T-cell (primary cell): ENCODE data around the gene YLPM1. TPM values are rescaled to one million over a fixed set of nuclear protein-coding genes. Genes with fewer than 3 reads are reported as not detected.

Experiments
- ATAC-seq, 4 experiments: fragments of 200-7000 bp in 3 of 4; fragments of 150-1000 bp in 1 of 4; cut with Tn5 transposase; replicated peaks in 1 of 4; 1 replicate in 3 of 4; 2 replicates in 1 of 4; pipeline ENCODE4 v1.10.0; 2021; ENCODE audit warnings: moderate library complexity in 3 of 4, mild to moderate bottlenecking in 2 of 4, moderate number of reproducible peaks in 1 of 4
- CTCF ChIA-PET, 2 donors: fragments of 300-600 bp; sonication (Branson Sonifier 250); formaldehyde crosslinking; loops; one replicate each; lab custom pipeline; 2022; ENCODE audit warnings: antibody characterized with exemption in 2 of 2; lab: Charles Lee
- POLR2A ChIA-PET, 2 donors: fragments of 300-600 bp; sonication (Branson Sonifier 250); formaldehyde crosslinking; loops; one replicate each; lab custom pipeline; 2022; ENCODE audit warnings: antibody characterized with exemption in 2 of 2; lab: Charles Lee
- DNase-seq, 35 experiments: peaks; one replicate each; pipeline versions ENCODE4 v3.0.0 to v3.0.0-alpha.2; 2013 to 2023
- H3K27ac ChIP-seq: one replicate; pipeline ENCODE4 v1.5.1; 2013; ENCODE audit warnings: low read length
- H3K27me3 ChIP-seq, 2 experiments: replicated peaks in 1 of 2; 1 replicate in 1 of 2; 2 replicates in 1 of 2; pipeline versions ENCODE4 v1.6.1 to v1.7.0; 2013; ENCODE audit warnings: low read length in 1 of 2, mixed read lengths in 1 of 2; ENCODE audit not compliant: control insufficient read depth in 2 of 2, insufficient read depth in 2 of 2; ENCODE audit errors: extremely low read depth in 1 of 2
- H3K36me3 ChIP-seq, 2 donors: 1 replicate in 1 of 2; 2 replicates in 1 of 2; pipeline versions ENCODE4 v1.6.1 to v1.7.0; 2013; ENCODE audit warnings: low read length in 1 of 2; ENCODE audit not compliant: control insufficient read depth in 2 of 2, insufficient read depth in 1 of 2; ENCODE audit errors: extremely low read depth in 1 of 2
- H3K4me1 ChIP-seq, 2 experiments: 1 replicate in 1 of 2; 2 replicates in 1 of 2; pipeline versions ENCODE4 v1.6.1 to v1.7.0; 2013; ENCODE audit warnings: low read length in 2 of 2, mixed read lengths in 1 of 2; ENCODE audit not compliant: insufficient read depth in 2 of 2, control insufficient read depth in 1 of 2; ENCODE audit errors: extremely low read depth in 1 of 2
- H3K4me3 ChIP-seq, 2 donors: 1 replicate in 1 of 2; 2 replicates in 1 of 2; pipeline versions ENCODE4 v1.5.1 to v1.7.0; 2013; ENCODE audit warnings: mild to moderate bottlenecking in 2 of 2, low read length in 1 of 2, moderate library complexity in 1 of 2; ENCODE audit not compliant: control insufficient read depth in 1 of 2; ENCODE audit errors: extremely low read depth in 1 of 2
- H3K9me3 ChIP-seq: 2 replicates; pipeline ENCODE4 v1.7.0; 2013
- H3K27ac Mint-ChIP-seq, 2 donors: one replicate each; pipeline ENCODE4 v1.8.0; 2020 to 2021; ENCODE audit warnings: mild to moderate bottlenecking in 2 of 2, mixed read lengths in 2 of 2
- H3K27me3 Mint-ChIP-seq, 2 donors: one replicate each; pipeline ENCODE4 v1.8.0; 2021 to 2022; ENCODE audit warnings: mixed read lengths in 2 of 2
- H3K36me3 Mint-ChIP-seq: one replicate; pipeline ENCODE4 v1.8.0; 2021; ENCODE audit warnings: mixed read lengths
- H3K4me1 Mint-ChIP-seq, 3 donors: one replicate each; pipeline ENCODE4 v1.8.0; 2020 to 2022; ENCODE audit warnings: mixed read lengths in 3 of 3, mild to moderate bottlenecking in 1 of 3
- H3K4me3 Mint-ChIP-seq, 3 donors: one replicate each; pipeline ENCODE4 v1.8.0; 2020 to 2022; ENCODE audit warnings: mild to moderate bottlenecking in 3 of 3, mixed read lengths in 3 of 3, moderate library complexity in 3 of 3
- H3K9me3 Mint-ChIP-seq, 3 donors: one replicate each; pipeline ENCODE4 v1.8.0; 2020 to 2022; ENCODE audit warnings: mixed read lengths in 3 of 3
- WGBS: methylation state at CpG from one replicate; pipeline ENCODE4 v1.1.5; 2013; ENCODE audit warnings: missing lambda C conversion rate; ENCODE audit not compliant: insufficient coverage; 5-methylcytosine and 5-hydroxymethylcytosine counted together
- total RNA-seq, 35 experiments: library from RNA in 6 of 35; stranded (reverse) in 6 of 35; fragments of 120-200 nt in 1 of 35; gene quantifications; one replicate each; pipeline versions ENCODE4 v1.2.1 to v1.2.4 and lab custom pipeline; 2013 to 2026

The YLPM1 gene
- total RNA-seq, 5 donors from 2014 or later (not counting 1 experiment from before 2014, with no cell fraction given), result 73.0 to 121 (median 86.5) TPM

DNA sequence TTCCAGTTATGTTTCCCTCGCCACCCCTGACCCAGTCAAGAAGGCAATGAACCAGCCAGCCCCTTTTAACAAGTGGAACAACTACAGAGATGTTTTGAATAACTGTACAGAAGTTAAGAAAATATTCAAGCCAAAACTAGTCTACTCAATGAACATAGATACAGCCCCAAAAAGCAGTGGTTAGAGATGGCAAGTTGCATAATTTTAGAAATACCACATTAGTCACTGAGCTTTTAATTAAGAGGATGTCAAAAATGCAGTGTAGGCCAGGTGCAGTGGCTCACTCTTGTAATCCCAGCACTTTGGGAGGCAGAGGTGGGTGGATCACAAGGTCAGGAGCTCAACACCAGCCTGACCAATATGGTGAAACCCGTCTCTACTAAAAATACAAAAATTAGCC is 85.7 kb downstream of the YLPM1 start:
- Mint-ChIP-seq H3K27me3 (no peaks in the 10 kb centered on the region), H3K36me3 (no peaks in the 10 kb centered on the region), H3K9me3 (no peaks in the 10 kb centered on the region), H3K4me3 (no peak overlapping the region), H3K27ac (no peak overlapping the region), H3K4me1 (peaks cover 16 to 22% (median 20%) of the 10 kb centered on the region in 3 donors)
- Histone ChIP-seq H3K27me3 (no peaks in the 10 kb centered on the region), H3K9me3 (no peaks in the 10 kb centered on the region), H3K36me3 (peaks cover 0 to 3% of the 10 kb centered on the region in 2 donors), H3K4me3 (no peak overlapping the region), H3K4me1 (peaks cover 5 to 6% of the 10 kb centered on the region in 2 experiments), H3K27ac (no peak overlapping the region)
- CTCF ChIA-PET, result interaction anchor here (0.7 kb wide), 2 partner anchors 11 to 26 kb away, joined by 3 read pairs; no protein-coding TSS in a partner anchor
- POLR2A ChIA-PET, result interaction anchor here (0.6 to 0.7 kb wide), 2 partner anchors 12 to 14 kb away, joined by 3 to 11 read pairs; no protein-coding TSS in a partner anchor
- ATAC-seq (no peak), DNase-seq (no peak)
- WGBS, result no CpG with 5 or more reads among the region's 2 CpGs

DNA sequence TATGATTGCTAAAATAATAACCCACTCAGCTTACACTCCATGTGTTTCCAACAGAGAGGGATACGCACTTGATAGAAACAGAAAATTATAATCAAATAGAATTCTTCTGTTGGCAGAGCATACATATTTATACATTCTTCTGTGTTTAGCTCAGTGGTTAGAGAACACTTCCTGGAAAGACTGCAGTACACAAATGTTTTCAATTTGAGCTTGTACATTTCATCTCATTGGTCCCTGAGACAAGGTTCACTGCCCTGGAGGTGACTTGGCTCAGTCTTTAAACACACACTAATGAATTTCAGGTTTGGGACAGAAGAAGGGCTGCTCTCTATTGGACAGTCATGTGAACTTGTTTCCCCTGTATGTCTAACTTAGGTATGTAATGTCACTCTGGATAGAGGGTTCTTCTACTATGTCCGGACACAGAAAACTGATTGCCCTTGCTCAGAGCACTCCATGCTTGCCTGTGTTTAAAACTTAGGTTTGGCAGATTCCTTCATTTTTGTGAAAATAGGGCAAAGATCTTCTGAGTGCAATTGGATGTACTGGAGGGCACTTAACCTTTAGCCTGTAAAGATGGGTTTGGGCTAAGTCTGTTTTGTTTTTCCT is 89.9 kb downstream of the YLPM1 start:
- WGBS, result 100% methylated on average over 1 of the region's 2 CpGs
- H3K27ac Mint-ChIP-seq, result peak overlapping the region; percentile 19 to 58
- Histone ChIP-seq H3K4me3 (no peak overlapping the region), H3K4me1 (peaks cover 11% of the 10 kb centered on the region in 2 experiments), H3K27me3 (no peaks in the 10 kb centered on the region), H3K9me3 (no peaks in the 10 kb centered on the region), H3K27ac (no peak overlapping the region), H3K36me3 (peaks cover 0 to 4% of the 10 kb centered on the region in 2 donors)
- CTCF ChIA-PET, result interaction anchor here in 1 of 2 donors (0.6 to 2.5 kb wide), 5 partner anchors 9 to 829 kb away, joined by 3 to 10 read pairs (median 3); no protein-coding TSS in a partner anchor
- peaks cover 6% of the 10 kb centered on the region for H3K36me3 Mint-ChIP-seq
- DNase-seq (no peak), ATAC-seq (peak; percentile 37 to 51 (median 50))
- peak overlapping the region in 1 of 3 donors; percentile 10 for H3K4me3 Mint-ChIP-seq
- H3K4me1 Mint-ChIP-seq, result peaks cover 26 to 37% (median 27%) of the 10 kb centered on the region in 3 donors
- no peaks in the 10 kb centered on the region for H3K9me3 Mint-ChIP-seq
- POLR2A ChIA-PET, result interaction anchor here in 1 of 2 donors (0.6 kb wide), 1 partner anchor 12 kb away, joined by 3 read pairs; no protein-coding TSS in a partner anchor
- H3K27me3 Mint-ChIP-seq, result no peaks in the 10 kb centered on the region

DNA sequence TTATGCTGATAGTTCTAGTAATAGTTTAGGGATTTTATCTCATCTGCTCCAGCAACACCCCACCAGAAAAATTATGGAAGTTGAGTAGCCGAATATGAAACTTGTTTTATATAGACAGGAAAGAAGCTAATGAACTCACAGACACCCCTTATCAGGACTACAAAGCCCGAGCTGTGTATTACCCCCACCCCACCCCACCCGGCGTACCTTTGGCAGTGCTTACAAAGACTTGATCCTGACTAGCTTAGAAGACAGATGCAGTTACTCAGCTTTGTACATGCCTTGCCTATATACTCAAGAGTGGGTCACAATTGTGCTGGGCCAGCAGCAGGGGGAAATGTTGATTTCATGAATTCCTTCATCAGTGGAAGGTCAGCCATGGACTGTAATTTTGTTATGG is 90.5 kb downstream of the YLPM1 start:
- peaks cover 6% of the 10 kb centered on the region for H3K36me3 Mint-ChIP-seq
- DNase-seq (no peak), ATAC-seq (peak; percentile 32 to 65 (median 62))
- H3K27me3 Mint-ChIP-seq, result no peaks in the 10 kb centered on the region
- Histone ChIP-seq H3K4me3 (no peak overlapping the region), H3K27me3 (no peaks in the 10 kb centered on the region), H3K36me3 (peaks cover 0 to 5% of the 10 kb centered on the region in 2 donors), H3K9me3 (no peaks in the 10 kb centered on the region), H3K27ac (no peak overlapping the region), H3K4me1 (peaks cover 11% of the 10 kb centered on the region in 2 experiments)
- H3K9me3 Mint-ChIP-seq, result no peaks in the 10 kb centered on the region
- H3K4me3 Mint-ChIP-seq, result peak overlapping the region in 1 of 3 donors; percentile 10
- peaks cover 26 to 37% (median 27%) of the 10 kb centered on the region in 3 donors for H3K4me1 Mint-ChIP-seq
- ChIA-PET CTCF (interaction anchor here (0.6 to 2.5 kb wide), 7 partner anchors 8 to 828 kb away, joined by 3 to 10 read pairs (median 3); no protein-coding TSS in a partner anchor), POLR2A (interaction anchor here in 1 of 2 donors (0.6 kb wide), 1 partner anchor 11 kb away, joined by 3 read pairs; no protein-coding TSS in a partner anchor)
- WGBS, result no CpG with 5 or more reads among the region's 4 CpGs
- peak overlapping the region in 1 of 2 donors; percentile 58 for H3K27ac Mint-ChIP-seq

DNA sequence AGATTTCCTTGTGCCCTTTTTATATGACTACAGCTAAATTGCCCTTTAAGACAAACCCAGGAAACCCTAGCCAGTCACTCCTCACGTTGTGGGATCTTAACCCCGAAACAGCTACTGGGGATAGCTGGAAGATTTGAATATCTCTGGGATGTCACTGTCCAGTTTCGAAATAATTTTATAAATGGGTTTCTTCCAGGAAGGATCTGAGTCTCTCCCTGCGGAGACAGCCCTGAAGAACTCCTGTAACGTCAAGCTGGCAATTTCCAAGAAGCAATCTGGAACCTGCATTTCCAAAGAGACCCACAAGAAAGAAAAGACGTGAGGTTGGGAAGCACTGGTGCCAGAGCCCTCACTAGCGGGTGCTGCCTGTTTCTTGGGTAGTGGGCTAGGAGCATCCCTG is 91.9 kb downstream of the YLPM1 start:
- DNase-seq, result no peak
- Mint-ChIP-seq H3K9me3 (no peaks in the 10 kb centered on the region), H3K4me1 (peaks cover 26 to 34% (median 27%) of the 10 kb centered on the region in 3 donors), H3K27me3 (no peaks in the 10 kb centered on the region), H3K4me3 (no peak overlapping the region), H3K27ac (no peak overlapping the region), H3K36me3 (peaks cover 6% of the 10 kb centered on the region)
- 91% methylated on average over 3 of the region's 7 CpGs for WGBS
- CTCF ChIA-PET, result interaction anchor here in 1 of 2 donors (0.5 to 1.2 kb wide), 4 partner anchors 16 to 75 kb away, joined by 3 to 5 read pairs (median 4); no protein-coding TSS in a partner anchor
- Histone ChIP-seq H3K27me3 (no peaks in the 10 kb centered on the region), H3K36me3 (peaks cover 0 to 5% of the 10 kb centered on the region in 2 donors), H3K4me3 (no peak overlapping the region), H3K27ac (no peak overlapping the region), H3K4me1 (peaks cover 11% of the 10 kb centered on the region in 2 experiments), H3K9me3 (no peaks in the 10 kb centered on the region)
- ATAC-seq, result no peak
- POLR2A ChIA-PET, result interaction anchor here in 1 of 2 donors (0.9 kb wide), 1 partner anchor 50 kb away, joined by 3 read pairs; no protein-coding TSS in a partner anchor

DNA sequence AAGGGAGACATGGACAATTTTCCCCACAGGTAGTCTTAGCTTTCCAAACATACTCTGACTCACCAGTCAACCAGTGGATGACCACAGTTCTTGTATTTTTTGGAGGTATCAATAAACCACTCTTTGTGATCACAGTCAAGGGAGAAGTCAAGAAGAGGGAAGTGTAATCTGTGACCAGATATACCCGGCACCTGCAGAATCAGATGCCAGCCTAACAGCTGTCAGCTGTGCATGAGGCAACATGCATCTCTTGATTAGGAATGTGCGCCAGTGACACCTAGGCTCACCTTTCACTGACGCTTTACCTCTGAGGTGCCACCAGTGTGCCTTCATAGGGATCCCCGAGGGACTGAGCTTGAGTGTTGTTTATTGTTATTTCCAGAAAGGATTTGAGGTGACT is 92.8 kb downstream of the YLPM1 start:
- H3K27me3 ChIP-seq, result no peaks in the 10 kb centered on the region
- Mint-ChIP-seq H3K27me3 (no peaks in the 10 kb centered on the region), H3K27ac (no peak overlapping the region), H3K4me1 (peaks cover 31 to 38% (median 33%) of the 10 kb centered on the region in 3 donors), H3K36me3 (peaks cover 6% of the 10 kb centered on the region), H3K4me3 (no peak overlapping the region), H3K9me3 (no peaks in the 10 kb centered on the region)
- ChIA-PET CTCF (interaction anchor here (0.6 to 6.4 kb wide), 2 partner anchors 27 to 50 kb away, joined by 5 to 166 read pairs; no protein-coding TSS in a partner anchor), POLR2A (no interaction called here)
- ATAC-seq, result no peak
- peaks cover 11 to 18% of the 10 kb centered on the region in 2 experiments for H3K4me1 ChIP-seq
- 66% methylated on average over 3 of the region's 4 CpGs for WGBS
- H3K9me3 ChIP-seq, result no peaks in the 10 kb centered on the region
- no peak for DNase-seq
- peaks cover 0 to 5% of the 10 kb centered on the region in 2 donors for H3K36me3 ChIP-seq
- H3K4me3 ChIP-seq, result no peak overlapping the region
- H3K27ac ChIP-seq, result no peak overlapping the region

DNA sequence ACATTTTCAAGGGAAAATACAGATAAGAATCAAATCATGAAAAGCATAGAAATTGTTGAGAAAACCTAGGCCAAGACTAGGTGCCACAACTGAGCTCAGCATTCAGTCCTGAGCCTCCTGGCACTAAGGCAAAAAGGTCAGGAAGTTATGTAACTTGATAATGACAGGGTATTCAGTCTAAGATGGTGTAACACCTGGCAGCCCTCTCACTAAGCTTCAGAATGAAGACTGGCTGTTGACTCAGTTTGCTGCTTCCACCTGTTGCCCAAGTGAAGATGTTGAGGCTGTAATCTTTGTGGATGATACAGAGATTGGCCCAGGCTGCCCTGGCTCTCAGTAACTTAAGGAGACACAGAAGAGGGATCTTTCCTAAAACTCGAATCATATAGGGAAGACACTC is 93.2 kb downstream of the YLPM1 start:
- no peak overlapping the region for H3K4me3 Mint-ChIP-seq
- no peak for ATAC-seq
- CTCF ChIA-PET, result interaction anchor here in 1 of 2 donors (0.5 to 6.4 kb wide), 3 partner anchors 14 to 49 kb away, joined by 3 to 166 read pairs (median 6); no protein-coding TSS in a partner anchor
- peaks cover 11 to 20% of the 10 kb centered on the region in 2 experiments for H3K4me1 ChIP-seq
- H3K4me3 ChIP-seq, result no peak overlapping the region
- peaks cover 6% of the 10 kb centered on the region for H3K36me3 Mint-ChIP-seq
- no peak overlapping the region for H3K27ac ChIP-seq
- POLR2A ChIA-PET, result no interaction called here
- no peaks in the 10 kb centered on the region for H3K9me3 ChIP-seq
- H3K27me3 Mint-ChIP-seq, result no peaks in the 10 kb centered on the region
- H3K36me3 ChIP-seq, result peaks cover 0 to 5% of the 10 kb centered on the region in 2 donors
- H3K4me1 Mint-ChIP-seq, result peaks cover 32 to 39% (median 35%) of the 10 kb centered on the region in 3 donors
- WGBS, result no CpG with 5 or more reads among the region's 1 CpG
- H3K9me3 Mint-ChIP-seq, result no peaks in the 10 kb centered on the region
- H3K27ac Mint-ChIP-seq, result no peak overlapping the region
- H3K27me3 ChIP-seq, result no peaks in the 10 kb centered on the region
- DNase-seq, result no peak
